ENCODE data around the gene ZNF429.
"Not testable (repeated sequence)": the region's sequence is repeated elsewhere in the genome, so short reads cannot be mapped to it uniquely, and the experiment has no call there.

Gene ZNF429

DNA sequence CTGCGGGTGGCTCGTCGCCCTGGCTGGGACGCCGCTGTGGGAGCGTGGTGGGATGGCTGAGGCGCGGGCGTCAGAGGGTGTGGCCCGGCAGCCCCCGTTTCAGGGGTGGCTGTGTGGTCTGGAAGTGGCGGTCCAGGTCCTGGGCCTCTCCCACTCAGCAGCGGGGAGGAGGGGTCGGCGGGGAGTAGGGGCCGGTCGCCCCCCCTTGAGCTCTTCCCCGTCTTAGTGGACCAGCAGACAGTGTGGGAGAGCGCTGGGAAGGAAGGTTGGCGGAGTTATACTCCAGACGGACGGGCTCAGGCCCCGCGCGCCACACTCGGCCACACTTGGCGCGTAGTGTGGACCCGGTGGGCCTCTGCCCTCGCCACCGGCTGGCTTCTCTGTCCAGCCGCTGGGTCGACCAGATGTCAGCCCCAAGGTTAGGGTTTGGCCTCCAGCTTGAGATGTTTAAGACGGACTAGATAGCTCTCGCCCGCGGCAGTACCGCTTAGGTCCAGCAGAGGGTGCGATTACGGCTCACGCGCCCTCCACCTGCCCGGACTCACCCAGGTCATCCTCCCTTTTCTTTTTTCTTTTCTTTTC is 21.7 kb upstream of the ZNF429 start:
- Histone ChIP-seq H3K27me3 (ENCODE audit: control insufficient read depth, insufficient read depth, low read length, poor library complexity, severe bottlenecking) (no peaks in the 10 kb centered on the region), H3K9me3 (ENCODE audit: control insufficient read depth, low read length) (no peaks in the 10 kb centered on the region), H3K4me3 (ENCODE audit: insufficient read depth, low read depth, low read length) (no peak overlapping the region), H3K4me1 (ENCODE audit: control insufficient read depth, insufficient read depth, low read length) (no peaks in the 10 kb centered on the region), H3K36me3 (ENCODE audit: control insufficient read depth, insufficient read depth, low read length) (peaks cover 27% of the 10 kb centered on the region), H3K27ac (ENCODE audit: insufficient read depth, low read depth, low read length, poor library complexity, severe bottlenecking) (no peak overlapping the region)
- 84 to 88% methylated on average over 43 of the region's 43 CpGs for WGBS, 2 experiments

DNA sequence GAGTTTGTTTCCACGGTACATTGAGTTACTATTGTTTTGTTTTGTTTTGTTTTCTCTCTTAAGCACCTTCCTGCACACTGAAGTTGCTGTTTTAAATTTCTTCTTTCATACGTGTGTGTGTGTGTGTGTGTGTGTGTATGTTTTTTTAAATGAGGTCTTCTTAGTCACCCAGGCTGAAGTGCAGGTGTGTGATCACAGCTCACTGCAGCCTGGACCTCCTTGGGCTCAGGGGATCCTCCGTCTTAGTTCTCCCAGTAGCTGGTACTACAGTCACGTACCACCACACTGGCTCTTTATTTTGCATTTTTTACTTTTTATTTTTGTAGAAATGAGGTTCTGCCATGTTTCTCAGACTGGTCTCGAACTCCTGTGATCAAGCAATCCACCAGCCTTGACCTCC is 20.8 kb upstream of the ZNF429 start:
- Histone ChIP-seq H3K27me3 (ENCODE audit: control insufficient read depth, insufficient read depth, low read length, poor library complexity, severe bottlenecking) (no peaks in the 10 kb centered on the region), H3K4me1 (ENCODE audit: control insufficient read depth, insufficient read depth, low read length) (no peaks in the 10 kb centered on the region), H3K4me3 (ENCODE audit: insufficient read depth, low read depth, low read length) (no peak overlapping the region), H3K36me3 (ENCODE audit: control insufficient read depth, insufficient read depth, low read length) (peaks cover 27% of the 10 kb centered on the region), H3K27ac (ENCODE audit: insufficient read depth, low read depth, low read length, poor library complexity, severe bottlenecking) (no peak overlapping the region), H3K9me3 (ENCODE audit: control insufficient read depth, low read length) (no peaks in the 10 kb centered on the region)
- 90 to 95% methylated on average over 2 to 5 of the region's 5 CpGs for whole genome bisulfite sequencing, 2 experiments

DNA sequence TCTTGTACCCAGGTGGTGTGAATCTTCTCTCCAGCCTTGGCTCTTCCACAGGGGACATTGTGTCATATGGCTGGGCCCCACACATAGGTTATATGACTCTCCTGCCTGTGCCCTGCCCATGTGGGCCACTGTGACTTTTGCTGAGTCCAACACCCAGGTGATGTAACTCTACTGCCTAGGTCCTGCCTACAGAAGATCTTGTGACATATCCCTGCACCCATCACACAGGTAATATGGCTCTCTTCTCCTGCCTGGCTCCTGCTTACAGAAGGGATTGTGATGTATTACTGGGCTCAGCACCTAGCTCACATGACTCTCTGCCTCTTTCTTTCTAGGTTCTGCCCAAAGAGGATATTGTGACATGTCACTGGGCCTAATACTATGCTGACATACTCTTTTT is 19.5 kb upstream of the ZNF429 start:
- Histone ChIP-seq H3K4me3 (ENCODE audit: insufficient read depth, low read depth, low read length) (no peak overlapping the region), H3K9me3 (ENCODE audit: control insufficient read depth, low read length) (no peaks in the 10 kb centered on the region), H3K27me3 (ENCODE audit: control insufficient read depth, insufficient read depth, low read length, poor library complexity, severe bottlenecking) (no peaks in the 10 kb centered on the region), H3K27ac (ENCODE audit: insufficient read depth, low read depth, low read length, poor library complexity, severe bottlenecking) (no peak overlapping the region), H3K36me3 (ENCODE audit: control insufficient read depth, insufficient read depth, low read length) (peaks cover 27% of the 10 kb centered on the region), H3K4me1 (ENCODE audit: control insufficient read depth, insufficient read depth, low read length) (no peaks in the 10 kb centered on the region)

DNA sequence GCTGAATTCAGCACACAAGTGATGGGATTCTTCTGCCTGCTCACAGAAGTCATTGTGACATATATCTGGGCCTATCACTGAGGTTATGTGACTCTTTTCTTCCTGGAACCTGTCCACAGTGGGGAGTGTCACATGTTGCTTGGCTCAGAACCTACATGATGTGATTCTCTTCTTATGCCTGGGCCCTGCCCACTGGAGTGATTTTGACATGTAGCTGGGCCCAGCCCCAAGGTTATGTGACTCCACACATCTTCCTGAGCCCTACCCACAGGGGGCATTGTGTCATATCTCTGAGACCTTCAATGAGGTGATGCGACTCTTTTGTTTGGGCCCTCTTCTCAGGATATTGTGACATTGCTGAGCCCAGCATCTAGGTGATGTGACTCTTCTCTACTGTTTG is 17.4 kb upstream of the ZNF429 start:
- H3K4me3 ChIP-seq (ENCODE audit: insufficient read depth, low read depth, low read length): no peak overlapping the region
- H3K27me3 ChIP-seq (ENCODE audit: control insufficient read depth, insufficient read depth, low read length, poor library complexity, severe bottlenecking): no peaks in the 10 kb centered on the region
- H3K27ac ChIP-seq (ENCODE audit: insufficient read depth, low read depth, low read length, poor library complexity, severe bottlenecking): no peak overlapping the region
- 90 to 94% methylated on average over 1 of the region's 1 CpG for WGBS, 2 experiments
- H3K4me1 ChIP-seq (ENCODE audit: control insufficient read depth, insufficient read depth, low read length): no peaks in the 10 kb centered on the region
- H3K9me3 ChIP-seq (ENCODE audit: control insufficient read depth, low read length): no peaks in the 10 kb centered on the region
- H3K36me3 ChIP-seq (ENCODE audit: control insufficient read depth, insufficient read depth, low read length): peaks cover 21% of the 10 kb centered on the region

DNA sequence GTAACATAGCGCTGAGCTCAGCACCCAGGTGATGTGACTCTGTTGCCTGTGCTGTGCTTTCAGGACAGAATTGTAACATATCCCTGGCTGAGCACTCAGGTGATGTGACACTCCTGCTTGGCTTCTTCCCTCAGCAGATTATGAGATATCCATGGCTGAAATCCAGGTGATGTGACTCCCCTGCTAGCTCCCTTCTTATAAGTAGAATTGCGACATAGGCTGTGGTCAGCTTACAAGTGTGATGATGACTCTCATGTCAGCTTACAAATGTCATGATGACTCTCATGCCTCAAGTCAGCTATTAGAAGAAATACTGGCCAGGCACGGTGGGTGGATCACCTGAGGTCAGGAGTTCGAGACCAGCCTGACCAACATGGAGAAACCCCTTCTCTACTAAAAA is 14.3 kb upstream of the ZNF429 start:
- Histone ChIP-seq H3K27me3 (ENCODE audit: control insufficient read depth, insufficient read depth, low read length, poor library complexity, severe bottlenecking) (no peaks in the 10 kb centered on the region), H3K9me3 (ENCODE audit: control insufficient read depth, low read length) (no peaks in the 10 kb centered on the region), H3K36me3 (ENCODE audit: control insufficient read depth, insufficient read depth, low read length) (peaks cover 20% of the 10 kb centered on the region), H3K4me1 (ENCODE audit: control insufficient read depth, insufficient read depth, low read length) (no peaks in the 10 kb centered on the region), H3K4me3 (ENCODE audit: insufficient read depth, low read depth, low read length) (no peak overlapping the region), H3K27ac (ENCODE audit: insufficient read depth, low read depth, low read length, poor library complexity, severe bottlenecking) (no peak overlapping the region)
- WGBS, 2 experiments: 66 to 68% methylated on average over 4 of the region's 4 CpGs

DNA sequence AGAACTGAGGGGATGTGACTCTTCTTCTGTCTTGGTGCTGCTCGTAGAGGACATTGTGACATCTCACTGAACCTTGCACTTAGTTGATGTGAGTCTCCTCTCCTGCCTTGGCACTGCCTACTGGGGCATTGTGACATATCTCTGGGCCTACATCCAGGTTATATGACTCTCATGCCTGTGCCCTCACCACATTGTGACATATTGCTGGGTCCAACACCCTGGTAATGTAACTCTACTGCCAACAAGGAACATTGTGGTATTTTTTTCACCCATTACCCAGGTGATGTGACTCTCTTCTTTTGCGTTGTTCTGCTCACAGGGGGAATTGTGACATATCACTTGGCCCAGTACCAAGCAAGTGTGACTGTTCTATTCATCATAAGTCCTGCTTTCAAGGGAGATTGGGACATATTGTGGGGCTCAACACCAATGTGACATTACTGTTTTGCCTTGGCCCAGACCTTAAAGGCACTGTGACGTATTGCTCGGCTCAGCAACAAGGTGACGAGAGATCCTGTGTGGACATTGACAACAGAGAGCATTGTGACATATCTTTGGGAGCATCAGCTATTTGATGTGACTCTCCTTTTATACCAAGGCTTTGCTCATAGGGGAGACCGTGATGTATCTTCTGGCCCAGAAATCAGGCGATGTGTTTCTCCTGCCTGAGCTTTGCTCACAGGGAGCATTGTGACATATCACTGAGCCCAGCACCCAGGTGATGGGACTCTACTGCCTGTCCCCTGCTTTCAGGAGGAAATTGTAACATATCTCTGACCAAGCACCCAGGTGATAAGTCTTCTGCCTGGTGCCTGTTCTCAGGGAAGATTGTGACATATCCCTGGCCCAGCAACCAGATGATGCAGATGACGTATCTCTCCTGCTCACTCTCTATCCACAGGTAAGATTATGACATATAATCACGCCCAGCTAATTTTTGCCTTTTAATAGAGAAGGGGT is 12.2 kb upstream of the ZNF429 start:
- Histone ChIP-seq H3K4me1 (ENCODE audit: control insufficient read depth, insufficient read depth, low read length) (no peaks in the 10 kb centered on the region), H3K27ac (ENCODE audit: insufficient read depth, low read depth, low read length, poor library complexity, severe bottlenecking) (no peak overlapping the region), H3K27me3 (ENCODE audit: control insufficient read depth, insufficient read depth, low read length, poor library complexity, severe bottlenecking) (no peaks in the 10 kb centered on the region), H3K9me3 (ENCODE audit: control insufficient read depth, low read length) (no peaks in the 10 kb centered on the region), H3K36me3 (ENCODE audit: control insufficient read depth, insufficient read depth, low read length) (peaks cover 23% of the 10 kb centered on the region), H3K4me3 (ENCODE audit: insufficient read depth, low read depth, low read length) (no peak overlapping the region)
- WGBS, 2 experiments: 93% methylated on average over 9 of the region's 9 CpGs

DNA sequence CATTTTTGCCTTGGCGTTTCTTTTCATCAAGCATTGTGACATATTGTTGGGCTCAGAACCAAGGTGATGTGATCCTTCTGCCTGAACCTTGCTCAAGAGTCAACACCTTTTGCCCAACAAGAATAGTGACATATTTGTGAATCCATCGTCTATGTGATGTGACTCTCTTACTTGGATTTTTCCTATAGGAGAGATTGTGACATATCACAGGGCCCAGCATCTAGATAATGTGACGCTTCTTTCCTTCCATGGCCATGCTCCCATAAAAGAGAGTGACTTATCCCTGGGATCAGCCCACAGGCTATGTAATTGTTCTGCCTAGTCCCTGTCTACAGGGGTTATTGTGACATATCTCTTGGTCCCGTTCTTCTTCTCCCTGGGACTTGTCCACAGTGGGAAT is 8.5 kb upstream of the ZNF429 start:
- H3K36me3 ChIP-seq (ENCODE audit: control insufficient read depth, insufficient read depth, low read length): peaks cover 19% of the 10 kb centered on the region
- no peaks in the 10 kb centered on the region for H3K4me1 ChIP-seq (ENCODE audit: control insufficient read depth, insufficient read depth, low read length)
- H3K27me3 ChIP-seq (ENCODE audit: control insufficient read depth, insufficient read depth, low read length, poor library complexity, severe bottlenecking): no peaks in the 10 kb centered on the region
- H3K27ac ChIP-seq (ENCODE audit: insufficient read depth, low read depth, low read length, poor library complexity, severe bottlenecking): no peak overlapping the region
- H3K9me3 ChIP-seq (ENCODE audit: control insufficient read depth, low read length): no peaks in the 10 kb centered on the region
- WGBS, 2 experiments: 94 to 96% methylated on average over 4 of the region's 4 CpGs
- no peak overlapping the region for H3K4me3 ChIP-seq (ENCODE audit: insufficient read depth, low read depth, low read length)

DNA sequence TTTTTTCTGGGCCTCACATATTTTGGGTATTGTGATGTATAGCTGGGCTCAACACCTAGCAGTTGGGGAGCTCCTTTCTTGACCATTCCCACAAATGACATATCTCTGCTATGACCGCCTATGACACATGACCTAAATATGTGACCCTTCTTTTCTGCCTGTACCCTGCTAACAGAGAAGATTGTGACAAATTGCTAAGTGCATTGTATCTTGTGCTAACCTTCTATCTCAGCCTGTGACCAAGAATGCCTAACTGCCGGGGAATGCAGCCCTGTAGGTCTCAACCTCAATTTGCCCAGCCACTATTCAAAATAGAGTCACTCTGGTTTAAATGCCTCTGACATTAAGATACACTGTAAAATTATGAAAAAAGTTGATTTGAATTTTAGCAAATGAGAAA is 6.8 kb upstream of the ZNF429 start:
- H3K27ac ChIP-seq (ENCODE audit: insufficient read depth, low read depth, low read length, poor library complexity, severe bottlenecking): no peak overlapping the region
- no peaks in the 10 kb centered on the region for H3K4me1 ChIP-seq (ENCODE audit: control insufficient read depth, insufficient read depth, low read length)
- H3K9me3 ChIP-seq (ENCODE audit: control insufficient read depth, low read length): no peaks in the 10 kb centered on the region
- H3K27me3 ChIP-seq (ENCODE audit: control insufficient read depth, insufficient read depth, low read length, poor library complexity, severe bottlenecking): no peaks in the 10 kb centered on the region
- H3K36me3 ChIP-seq (ENCODE audit: control insufficient read depth, insufficient read depth, low read length): peaks cover 19% of the 10 kb centered on the region
- H3K4me3 ChIP-seq (ENCODE audit: insufficient read depth, low read depth, low read length): no peak overlapping the region
- 67 to 86% methylated on average over 2 of the region's 2 CpGs for WGBS, 2 experiments

DNA sequence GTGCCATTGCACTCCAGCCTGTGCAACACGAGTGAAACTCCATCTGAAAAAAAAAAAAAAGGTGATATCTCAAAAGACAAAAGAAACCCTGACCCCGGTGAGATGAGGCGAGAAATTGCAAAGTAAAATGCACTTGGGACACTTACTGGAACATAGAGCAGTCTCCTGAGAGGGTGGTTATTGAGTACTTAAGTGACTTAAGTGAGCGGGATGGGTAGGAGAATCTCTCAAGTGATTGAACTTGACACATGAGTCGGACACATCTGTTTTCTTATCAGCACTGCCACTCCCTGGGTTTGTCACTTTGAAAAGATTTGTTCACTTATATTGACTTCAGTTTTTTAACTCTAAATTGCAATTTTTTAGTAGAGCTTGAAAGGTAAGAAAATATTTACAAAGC is 2.8 kb downstream of the ZNF429 start:
- no peak overlapping the region for H3K27ac ChIP-seq (ENCODE audit: insufficient read depth, low read depth, low read length, poor library complexity, severe bottlenecking)
- H3K4me1 ChIP-seq (ENCODE audit: control insufficient read depth, insufficient read depth, low read length): peaks cover 3% of the 10 kb centered on the region
- no peak overlapping the region for H3K4me3 ChIP-seq (ENCODE audit: insufficient read depth, low read depth, low read length)
- peaks cover 25% of the 10 kb centered on the region for H3K36me3 ChIP-seq (ENCODE audit: control insufficient read depth, insufficient read depth, low read length)
- 95 to 97% methylated on average over 5 of the region's 5 CpGs for WGBS, 2 experiments
- H3K27me3 ChIP-seq (ENCODE audit: control insufficient read depth, insufficient read depth, low read length, poor library complexity, severe bottlenecking): no peaks in the 10 kb centered on the region
- peaks cover 2% of the 10 kb centered on the region for H3K9me3 ChIP-seq (ENCODE audit: control insufficient read depth, low read length)

DNA sequence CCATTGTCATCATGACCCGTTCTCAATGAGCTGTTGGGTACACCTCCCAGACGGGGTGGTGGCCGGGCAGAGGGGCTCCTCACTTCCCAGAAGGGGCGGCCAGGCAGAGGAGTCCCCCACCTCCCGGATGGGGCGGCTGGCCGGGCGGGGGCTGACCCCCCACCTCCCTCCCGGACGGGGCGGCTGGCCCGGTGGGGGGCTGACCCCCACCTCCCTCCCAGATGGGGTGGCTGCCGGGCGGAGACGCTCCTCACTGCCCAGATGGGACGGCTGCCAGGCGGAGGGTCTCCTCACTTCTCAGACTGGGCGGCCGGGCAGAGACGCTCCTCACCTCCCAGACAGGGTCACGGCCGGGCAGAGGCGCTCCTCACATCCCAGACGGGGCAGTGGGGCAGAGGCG is 5.7 kb downstream of the ZNF429 start:
- not testable (repeated sequence) for H3K27me3 ChIP-seq (ENCODE audit: control insufficient read depth, insufficient read depth, low read length, poor library complexity, severe bottlenecking); H3K4me3 ChIP-seq (ENCODE audit: insufficient read depth, low read depth, low read length); H3K27ac ChIP-seq (ENCODE audit: insufficient read depth, low read depth, low read length, poor library complexity, severe bottlenecking); H3K9me3 ChIP-seq (ENCODE audit: control insufficient read depth, low read length); H3K4me1 ChIP-seq (ENCODE audit: control insufficient read depth, insufficient read depth, low read length)
- 88 to 90% methylated on average over 23 to 25 of the region's 25 CpGs for WGBS, 2 experiments
- peaks cover 30% of the 10 kb centered on the region for H3K36me3 ChIP-seq (ENCODE audit: control insufficient read depth, insufficient read depth, low read length)
